Measurements from ENCODE around the gene POLR3E.
"Not testable (repeated sequence)": the region's sequence is repeated elsewhere in the genome, so short reads cannot be mapped to it uniquely, and the experiment has no call there.

The POLR3E gene

GRCh38 chr16:22337045-22337444 lies 39.8 kb downstream of the POLR3E start:
- DNase-seq, result no peak

DNA sequence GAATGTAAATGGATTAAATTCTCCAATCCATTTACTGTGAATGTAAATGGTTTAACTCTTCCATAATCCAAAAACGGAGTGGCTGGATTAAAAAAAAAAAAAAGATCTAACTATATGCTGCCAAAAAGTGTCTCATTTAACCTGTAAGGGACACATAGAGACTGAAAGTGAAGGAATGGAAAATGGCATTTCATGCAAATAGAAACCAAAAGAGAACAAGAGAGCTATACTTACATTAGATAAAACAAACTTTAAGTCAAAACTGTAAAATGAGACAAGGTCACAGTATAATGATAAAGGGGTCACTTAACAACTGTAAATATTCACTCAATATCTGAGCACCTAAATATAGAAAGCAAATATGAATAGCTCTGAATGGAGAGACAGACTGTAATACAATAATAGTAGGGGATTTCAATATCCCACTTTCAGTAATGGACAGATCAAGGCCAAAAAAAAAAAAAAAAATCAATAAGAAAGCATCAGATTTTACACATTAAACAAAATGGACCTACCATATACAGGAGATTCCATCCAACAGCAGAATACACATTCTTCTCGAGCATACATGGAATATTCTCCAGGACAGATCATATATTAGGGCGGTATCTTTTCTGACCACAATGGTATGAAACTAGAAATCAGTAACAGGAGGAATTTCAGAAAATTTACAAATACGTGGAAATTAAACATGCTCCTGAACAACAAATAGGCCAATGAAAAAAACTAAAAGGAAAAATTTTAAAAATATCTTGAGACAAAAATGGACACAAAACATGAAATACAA lies 40.8 kb downstream of the POLR3E start:
- no peak for DNase-seq

DNA sequence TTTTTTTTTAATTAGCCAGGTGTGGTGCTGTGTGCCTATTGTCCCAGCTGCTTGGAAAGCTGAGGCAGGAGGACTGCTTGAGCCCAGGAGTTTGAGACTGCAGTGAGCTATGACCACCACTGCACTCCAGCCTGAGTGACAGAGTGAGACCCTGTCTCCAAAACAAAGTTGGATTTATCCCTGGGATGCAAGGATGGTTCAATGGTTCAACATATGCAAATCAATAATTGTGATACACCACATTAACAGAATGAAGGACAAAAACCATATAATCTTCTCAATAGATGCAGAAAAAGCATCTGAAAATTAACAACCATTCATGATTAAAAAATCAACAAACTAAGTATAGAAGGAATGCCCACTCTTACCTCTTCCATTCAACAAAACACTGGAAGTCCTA lies 43.7 kb downstream of the POLR3E start:
- DNase-seq, result no peak

DNA sequence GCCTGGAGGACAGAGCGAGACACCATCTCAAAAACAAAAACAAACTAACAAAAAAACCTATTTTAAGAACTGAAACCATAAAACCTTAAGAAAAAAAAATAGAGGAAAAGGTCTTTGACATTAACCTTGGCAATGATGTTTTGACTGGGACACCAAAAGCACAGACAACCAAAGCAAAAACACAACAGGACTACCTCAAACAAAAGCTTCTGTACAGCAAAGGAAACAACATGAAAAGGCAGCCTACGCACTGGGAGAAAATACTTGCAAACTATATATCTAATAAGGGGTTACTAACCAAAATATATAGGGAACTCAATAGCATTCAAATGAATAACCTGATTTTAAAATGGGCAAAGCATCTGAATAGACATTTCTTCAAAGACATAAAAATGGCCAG lies 44.9 kb downstream of the POLR3E start:
- no peak for DNase-seq

DNA sequence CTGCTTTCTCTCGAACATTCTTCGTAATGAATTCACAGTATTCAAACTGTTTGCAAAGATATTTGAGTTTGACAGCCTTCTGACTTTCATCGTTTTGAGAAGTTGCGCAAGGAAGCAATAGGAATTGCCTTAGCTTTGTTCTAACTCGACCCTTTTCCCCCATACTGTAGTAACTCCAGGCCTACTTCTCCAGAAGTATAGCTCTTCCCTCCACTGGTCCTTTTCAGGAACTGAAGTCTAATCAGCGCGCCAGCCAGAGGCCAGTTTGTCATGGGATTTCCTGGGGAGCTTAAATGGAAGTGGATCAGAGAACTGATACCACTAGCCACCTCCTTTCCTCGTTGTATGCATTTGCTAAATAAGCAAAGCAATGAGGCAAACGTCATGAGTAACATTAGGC lies 49.3 kb downstream of the POLR3E start:
- DNase-seq, result no peak

DNA sequence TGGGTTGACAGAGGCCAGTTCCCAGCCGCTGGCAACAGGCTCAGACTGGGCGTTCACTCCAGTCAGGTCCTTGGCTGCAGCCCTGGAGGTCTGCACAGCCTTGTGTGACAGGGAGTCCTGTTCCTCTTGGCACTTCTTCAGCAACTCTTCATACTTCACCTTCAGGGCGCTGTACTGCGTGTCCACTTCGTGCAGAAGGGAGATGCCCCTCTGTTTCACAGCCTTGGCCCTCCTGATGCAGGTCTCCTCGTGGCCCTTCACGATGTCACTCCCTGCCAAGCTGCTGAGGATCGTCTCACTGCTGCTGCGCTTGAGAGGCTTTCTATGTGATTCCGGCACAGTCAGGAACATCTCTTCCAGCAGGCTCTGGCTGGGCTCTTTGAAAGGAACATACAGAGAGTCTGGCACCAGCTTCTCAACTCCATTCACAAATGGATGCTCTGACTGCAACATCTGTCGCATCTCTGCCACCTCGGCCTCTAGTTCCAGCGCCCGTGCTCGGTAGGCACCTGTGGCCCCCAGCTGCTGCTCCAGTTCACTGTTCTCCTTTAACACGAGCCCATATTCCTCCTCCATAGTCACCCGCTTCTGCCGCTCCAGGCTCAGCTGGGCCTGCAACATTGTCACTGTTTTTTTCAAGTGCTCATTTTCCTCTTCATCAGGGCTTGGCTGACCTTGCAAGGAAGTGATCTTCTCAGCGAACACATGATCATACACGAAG lies 50.1 kb downstream of the POLR3E start:
- DNase-seq, result peak; percentile 54

DNA sequence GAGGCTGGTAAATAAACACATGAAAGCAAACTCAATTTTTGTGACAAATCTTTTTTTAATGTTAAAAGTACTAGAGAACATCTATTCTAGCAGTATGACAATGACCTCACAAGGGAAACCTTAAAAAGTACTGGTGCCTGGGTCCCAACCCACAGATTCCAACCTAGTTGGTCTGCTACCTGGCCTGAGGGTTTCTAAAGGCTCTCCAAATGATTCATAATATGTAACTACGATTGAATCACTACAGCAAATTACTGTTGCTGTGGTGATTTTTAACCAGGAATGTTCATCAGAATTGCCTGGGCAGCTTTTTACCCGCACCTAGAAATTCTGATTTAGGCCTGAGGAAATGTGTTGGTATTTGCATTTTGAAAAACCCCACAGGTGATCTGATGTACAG lies 51.1 kb downstream of the POLR3E start:
- DNase-seq, result no peak

GRCh38 chr16:22351017-22351416 lies 53.8 kb downstream of the POLR3E start:
- DNase-seq, result not testable (repeated sequence)

DNA sequence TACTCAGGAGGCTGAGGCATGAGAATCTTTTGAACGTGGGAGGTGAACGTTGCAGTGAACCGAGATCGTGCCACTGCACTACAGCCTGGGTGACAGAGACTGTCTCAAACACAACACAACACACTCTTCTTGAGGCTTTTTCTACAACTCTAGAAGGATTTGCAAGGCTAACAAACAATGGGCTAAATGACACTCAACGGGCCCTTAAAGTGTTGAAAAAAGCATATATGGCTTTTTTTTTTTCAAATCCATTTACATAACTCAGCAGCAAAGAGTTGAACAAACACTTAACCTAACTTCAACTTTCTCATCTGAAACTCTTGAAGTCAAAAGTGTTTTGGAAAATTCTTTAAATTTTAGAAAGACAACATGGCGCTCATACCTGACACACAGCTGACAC lies 54.9 kb downstream of the POLR3E start:
- DNase-seq, result no peak

- DNase-seq, result no peak
These were observed 55.5 kb downstream of the POLR3E start for GRCh38 chr16:22352723-22353122.

- no peak for DNase-seq
These were observed 56.1 kb downstream of the POLR3E start for GRCh38 chr16:22353191-22353919.

DNA sequence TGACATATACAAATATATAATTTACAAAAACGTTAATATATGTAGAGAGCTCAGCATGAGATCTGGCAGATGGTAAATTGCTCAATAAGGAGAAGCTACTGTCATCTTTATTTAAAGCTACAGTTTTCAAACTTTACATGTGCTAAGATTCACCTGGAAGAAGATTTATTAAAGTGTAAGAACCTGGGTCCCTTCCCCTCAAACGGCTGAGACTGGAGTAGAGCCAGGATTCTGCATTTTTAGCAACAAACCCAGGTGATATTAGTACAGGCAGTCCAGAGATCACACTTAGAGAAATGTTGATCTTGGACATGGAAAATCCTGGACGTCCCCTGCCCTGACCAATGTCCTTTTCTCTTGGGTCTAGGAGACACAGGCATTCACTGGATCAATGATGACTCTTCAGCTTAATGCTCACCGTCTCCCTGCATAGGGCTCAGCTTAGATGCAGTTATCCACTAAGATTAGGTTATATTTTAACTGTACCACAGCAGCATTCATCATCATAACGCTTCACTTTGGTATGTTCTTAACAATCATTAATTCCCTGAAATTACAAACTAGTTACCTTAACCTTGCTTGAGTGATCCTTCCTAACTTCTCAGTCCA lies 56.8 kb downstream of the POLR3E start:
- no peak for DNase-seq

DNA sequence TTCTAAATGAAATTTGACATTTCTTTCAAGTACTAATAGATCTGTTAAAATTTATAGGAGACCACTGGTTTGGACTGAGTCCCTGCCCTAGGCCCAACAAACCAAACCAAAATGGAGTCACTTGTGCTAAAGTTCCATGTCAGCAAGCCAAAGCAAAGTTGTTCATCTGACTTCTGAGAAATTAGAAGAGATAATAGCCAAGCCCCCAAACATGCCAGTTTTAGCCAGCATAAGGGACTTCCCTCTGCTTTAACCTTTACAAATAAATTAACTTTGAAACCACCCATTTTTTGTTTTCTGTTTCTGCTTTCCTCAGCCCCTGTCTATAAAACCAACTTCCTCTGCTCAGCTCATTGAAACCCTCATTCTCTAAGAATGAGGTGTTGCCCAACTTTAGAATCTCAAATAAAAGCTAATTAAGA lies 58.3 kb downstream of the POLR3E start:
- no peak for DNase-seq

DNA sequence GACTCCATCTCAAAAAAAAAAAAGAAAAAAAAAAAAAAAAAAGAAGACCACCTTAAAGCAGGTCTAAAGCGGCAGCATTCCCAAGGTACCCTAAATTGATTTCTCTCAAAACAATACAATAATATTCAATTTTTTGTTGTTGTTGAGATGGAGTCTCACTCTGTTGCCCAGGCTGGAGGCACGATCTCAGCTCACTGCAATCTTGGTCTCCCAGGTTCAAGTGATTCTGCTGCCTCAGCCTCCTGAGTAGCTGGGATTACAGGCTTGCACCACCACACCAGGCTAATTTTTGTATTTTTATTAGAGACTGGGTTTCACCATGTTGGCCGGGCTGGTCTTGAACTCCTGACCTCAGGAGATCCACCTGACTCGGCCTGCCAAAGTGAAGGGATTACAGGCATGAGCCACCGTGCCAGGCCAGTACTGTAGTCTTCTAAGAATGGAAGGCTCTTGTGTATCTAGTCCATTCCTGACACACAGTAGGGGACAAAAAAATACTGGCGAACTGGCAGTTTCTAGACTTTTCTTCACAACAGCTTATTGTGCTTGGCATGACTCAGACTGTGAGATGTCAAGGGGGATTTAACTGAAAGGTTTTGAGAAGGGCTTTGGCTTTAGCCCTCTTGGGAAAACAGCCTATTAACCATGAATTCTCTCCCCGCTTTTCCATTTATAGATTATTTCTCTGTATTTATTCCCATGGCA lies 59.9 kb downstream of the POLR3E start:
- no peak for DNase-seq

- DNase-seq, result no peak
These were observed 60.4 kb downstream of the POLR3E start for GRCh38 chr16:22357635-22357971.

DNA sequence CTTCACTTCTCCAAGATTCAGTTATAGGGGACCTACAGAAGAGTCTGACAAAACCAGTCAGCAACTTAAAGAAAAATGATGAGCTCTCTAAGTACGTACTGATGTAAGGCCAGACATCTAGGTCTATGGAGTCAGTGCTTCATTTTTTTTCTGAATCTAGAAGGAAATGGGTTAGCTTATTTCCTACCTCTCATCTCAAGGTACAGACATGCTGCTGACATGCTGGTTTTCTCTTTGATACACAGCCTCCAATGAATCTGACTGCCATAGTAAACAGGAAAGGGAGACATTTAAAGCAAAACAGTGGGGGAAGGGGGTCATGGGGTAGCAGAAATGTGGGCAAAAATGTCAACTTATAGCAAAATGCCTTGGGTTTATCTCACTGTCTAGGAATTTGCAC lies 60.8 kb downstream of the POLR3E start:
- no peak for DNase-seq

DNA sequence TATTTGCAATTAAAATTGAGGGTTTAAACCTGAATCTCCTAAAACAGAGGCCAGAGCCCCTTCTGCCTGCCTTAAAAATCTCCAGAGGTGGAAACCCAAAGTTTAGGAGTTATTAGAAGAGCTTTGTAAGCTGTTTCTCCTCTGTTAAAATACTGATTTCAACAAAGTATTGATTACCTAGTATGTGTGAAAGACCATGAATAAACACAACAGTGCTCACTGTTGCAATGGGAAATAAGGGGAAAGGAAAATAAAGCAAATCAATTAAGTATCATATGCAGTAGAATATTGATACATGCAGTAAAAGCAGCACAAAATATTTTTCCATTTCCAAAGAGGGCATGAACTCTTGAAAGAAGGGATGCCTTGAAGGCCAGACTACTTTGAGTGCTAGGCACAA lies 62.5 kb downstream of the POLR3E start:
- no peak for DNase-seq

- DNase-seq, result no peak
These were observed 63.9 kb downstream of the POLR3E start for GRCh38 chr16:22360963-22361659.

- DNase-seq, result no peak
These were observed 67.0 kb downstream of the POLR3E start for GRCh38 chr16:22364241-22364640.

GRCh38 chr16:22366371-22366770 lies 69.2 kb downstream of the POLR3E start:
- DNase-seq, result no peak

DNA sequence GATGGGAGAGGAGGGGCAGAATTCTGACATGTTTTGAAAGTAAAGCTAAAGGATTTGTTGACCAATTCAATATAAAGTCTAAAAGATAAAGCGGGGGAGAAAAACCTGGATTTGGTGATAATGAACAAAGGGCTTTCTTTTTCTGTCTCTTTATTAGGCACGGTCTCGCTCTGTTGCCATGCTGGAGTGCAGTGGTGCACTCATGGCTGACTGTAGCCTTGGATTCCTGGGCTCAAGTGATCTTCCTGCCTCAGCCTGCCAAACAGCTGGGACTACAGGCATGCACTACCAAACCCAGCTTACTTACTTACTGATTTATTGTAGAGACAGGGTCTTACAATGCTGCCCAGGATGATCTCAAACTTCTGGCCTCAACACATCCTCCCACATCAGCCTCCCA lies 69.7 kb downstream of the POLR3E start:
- DNase-seq, result no peak

DNA sequence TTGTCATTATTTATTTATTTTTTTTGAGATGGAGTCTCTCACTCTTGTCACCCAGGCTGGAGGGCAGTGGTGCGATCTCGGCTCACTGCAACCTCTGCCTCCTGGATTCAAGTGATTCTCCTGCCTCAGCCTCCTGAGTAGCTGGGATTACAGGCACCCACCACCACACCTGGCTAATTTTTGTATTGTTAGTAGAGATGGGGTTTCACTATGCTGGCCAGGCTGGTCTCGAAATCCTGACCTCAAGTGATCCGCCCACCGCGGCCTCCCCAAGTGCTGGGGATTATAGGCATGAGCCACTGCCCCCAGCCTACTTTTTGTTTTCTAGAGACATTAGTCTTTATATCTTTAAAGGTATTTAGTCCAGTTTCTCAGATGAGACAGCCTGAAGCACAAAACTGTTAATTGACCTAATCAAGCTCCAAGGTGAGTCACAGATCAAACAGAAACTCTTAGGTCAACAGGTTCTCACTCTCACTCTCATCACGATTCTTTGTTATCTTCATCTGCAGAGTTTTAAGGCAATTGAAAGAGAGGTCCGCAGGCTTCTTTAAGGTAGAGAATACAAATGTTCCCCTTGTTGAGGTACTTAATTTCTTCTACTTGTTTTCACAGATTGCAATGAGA lies 71.1 kb downstream of the POLR3E start:
- not testable (repeated sequence) for DNase-seq

Data from NCI-H2171 treated with DMSO at 0.1 percent for 48 hours (cell line).